ENCODE measurements around the gene RASAL2. TPM values are rescaled to one million over a fixed set of nuclear protein-coding genes. Genes with fewer than 3 reads are reported as not detected.

Gene RASAL2
- total and polyA plus RNA-seq, 11 donors, result 6.2 to 112 (median 39.9) TPM

DNA sequence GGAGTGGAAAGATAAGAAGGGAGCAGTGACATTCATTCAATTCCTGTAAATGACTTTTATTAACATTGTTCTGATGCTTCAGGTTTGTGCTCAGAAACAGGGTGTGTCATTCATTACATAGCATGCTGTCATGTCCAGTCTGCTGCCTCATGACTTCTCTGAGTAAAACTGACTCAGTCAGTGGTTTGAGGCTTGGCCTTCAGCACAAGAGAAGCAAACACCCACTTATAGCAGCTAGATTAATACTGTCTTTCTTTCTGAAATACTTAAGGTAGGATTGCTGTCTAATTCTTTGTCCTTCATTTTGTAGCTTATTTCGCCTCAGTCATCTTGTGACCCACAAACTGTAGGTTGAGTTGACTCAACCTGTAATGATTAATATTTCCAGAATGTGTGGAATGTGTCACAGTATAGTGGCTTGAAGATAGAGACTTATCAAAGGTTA lies 32.9 kb downstream of the RASAL2 start:
- WGBS, 4 donors, result 83 to 97% (median 88%) methylated on average over 1 of the region's 1 CpG
- no peak for TF ChIP-seq POLR2A (IDR thresholded peaks at IDR 0.05)
- TF ChIP-seq, protein P1, sequence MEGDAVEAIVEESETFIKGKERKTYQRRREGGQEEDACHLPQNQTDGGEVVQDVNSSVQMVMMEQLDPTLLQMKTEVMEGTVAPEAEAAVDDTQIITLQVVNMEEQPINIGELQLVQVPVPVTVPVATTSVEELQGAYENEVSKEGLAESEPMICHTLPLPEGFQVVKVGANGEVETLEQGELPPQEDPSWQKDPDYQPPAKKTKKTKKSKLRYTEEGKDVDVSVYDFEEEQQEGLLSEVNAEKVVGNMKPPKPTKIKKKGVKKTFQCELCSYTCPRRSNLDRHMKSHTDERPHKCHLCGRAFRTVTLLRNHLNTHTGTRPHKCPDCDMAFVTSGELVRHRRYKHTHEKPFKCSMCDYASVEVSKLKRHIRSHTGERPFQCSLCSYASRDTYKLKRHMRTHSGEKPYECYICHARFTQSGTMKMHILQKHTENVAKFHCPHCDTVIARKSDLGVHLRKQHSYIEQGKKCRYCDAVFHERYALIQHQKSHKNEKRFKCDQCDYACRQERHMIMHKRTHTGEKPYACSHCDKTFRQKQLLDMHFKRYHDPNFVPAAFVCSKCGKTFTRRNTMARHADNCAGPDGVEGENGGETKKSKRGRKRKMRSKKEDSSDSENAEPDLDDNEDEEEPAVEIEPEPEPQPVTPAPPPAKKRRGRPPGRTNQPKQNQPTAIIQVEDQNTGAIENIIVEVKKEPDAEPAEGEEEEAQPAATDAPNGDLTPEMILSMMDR (IDR thresholded peaks at IDR 0.05), result no peak
- ATAC-seq, result peak; percentile 50 to 93 (median 76)
- H3K27ac ChIP-seq, result peak overlapping the region in 4 of 12 donors; percentile 2 to 76 (median 26)
- intact Hi-C loops (cut with DNase I), result no loop called here
- H3K9me3 ChIP-seq, result no peaks in the 10 kb centered on the region
- no peak for DNase-seq
- H3K36me3 ChIP-seq, result no peaks in the 10 kb centered on the region
- H3K4me1 ChIP-seq, result peaks cover 0 to 63% (median 28%) of the 10 kb centered on the region in 12 donors
- H3K27me3 ChIP-seq, result no peaks in the 10 kb centered on the region
- H3K4me3 ChIP-seq, result no peak overlapping the region

DNA sequence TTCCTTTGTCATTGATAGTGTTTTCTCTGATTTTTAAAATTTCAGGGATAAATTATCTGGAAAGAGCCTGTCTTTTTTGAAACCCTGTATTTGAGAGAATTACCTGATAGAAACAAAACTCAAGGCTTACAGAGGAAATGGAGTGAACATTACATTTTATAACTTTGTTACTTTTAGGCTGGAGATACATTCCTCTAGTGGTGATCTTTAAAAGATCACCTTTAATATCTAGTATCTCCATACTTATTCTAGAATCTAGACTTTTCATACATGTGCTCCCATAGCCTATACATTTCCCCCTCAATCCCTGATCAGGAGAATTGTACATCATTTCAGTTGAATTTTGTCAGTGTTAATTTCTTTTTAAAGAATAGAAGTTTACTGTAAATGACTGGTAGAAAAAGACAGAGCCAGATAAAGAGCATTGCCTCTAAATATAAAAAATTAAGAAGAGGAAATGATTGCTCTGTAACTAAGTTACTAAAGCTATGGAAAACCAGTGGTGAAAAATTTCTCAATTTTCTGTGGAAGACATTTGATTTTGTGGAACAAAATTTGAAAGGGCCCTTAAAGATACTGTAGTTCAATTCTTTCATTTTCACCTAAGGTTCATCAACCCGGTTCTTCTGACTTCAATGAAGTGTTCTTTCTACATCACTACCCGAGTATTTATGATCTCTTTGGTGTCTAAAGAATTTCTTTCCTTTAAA lies 33.7 kb downstream of the RASAL2 start:
- no peak for ATAC-seq
- H3K27me3 ChIP-seq, result no peaks in the 10 kb centered on the region
- no peaks in the 10 kb centered on the region for H3K36me3 ChIP-seq
- DNase-seq, result no peak
- H3K27ac ChIP-seq, result peak overlapping the region in 3 of 12 donors; percentile 14 to 76 (median 37)
- H3K9me3 ChIP-seq, result no peaks in the 10 kb centered on the region
- intact Hi-C loops (cut with DNase I), result no loop called here
- H3K4me3 ChIP-seq, result no peak overlapping the region
- 89 to 93% (median 92%) methylated on average over 2 of the region's 2 CpGs for WGBS, 4 donors
- H3K4me1 ChIP-seq, result peaks cover 0 to 55% (median 20%) of the 10 kb centered on the region in 12 donors
- TF ChIP-seq, protein P1 (IDR thresholded peaks at IDR 0.05), result peak in 1 of 12 donors; percentile 4
- no peak for TF ChIP-seq POLR2A (IDR thresholded peaks at IDR 0.05)

DNA sequence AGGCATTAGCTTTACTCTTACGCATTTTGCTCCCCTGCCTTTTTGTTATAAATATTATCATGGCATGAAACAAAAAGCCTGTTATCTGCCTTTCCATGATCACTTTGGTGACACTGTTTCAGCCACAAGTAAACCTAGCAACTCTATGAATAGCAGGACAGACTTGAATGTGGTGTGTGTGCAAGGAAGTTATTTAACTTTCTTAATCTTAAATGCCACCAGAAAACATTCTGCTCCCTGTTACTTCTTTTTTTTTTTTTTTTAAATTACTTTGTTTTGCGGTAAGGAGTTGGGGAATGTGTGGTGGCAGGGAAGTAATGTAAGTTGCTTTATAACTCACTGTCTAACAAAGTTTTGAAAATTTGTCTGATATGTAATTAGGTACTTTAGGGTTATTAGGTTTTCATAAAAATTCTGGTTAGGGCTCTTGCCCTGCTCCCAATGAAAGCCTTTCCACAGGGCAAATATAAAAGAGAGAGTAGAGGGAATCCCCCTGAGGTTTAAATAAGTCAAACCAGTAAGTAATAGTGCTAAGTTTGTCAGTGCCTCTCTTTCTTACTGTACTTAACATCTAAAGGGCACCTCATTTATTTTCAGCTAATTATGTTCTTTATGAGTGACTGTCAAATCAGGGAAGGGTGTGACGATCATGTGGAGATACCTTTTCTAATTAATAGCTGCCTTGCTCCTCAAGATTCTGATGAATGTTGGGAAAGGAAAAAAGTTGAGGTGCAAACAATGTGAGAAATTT lies 39.5 kb downstream of the RASAL2 start:
- intact Hi-C loops (cut with DNase I), result loop anchor here in 3 of 10 donors (5.0 to 10.0 kb wide), 3 partner anchors 36 to 101 kb away; no protein-coding TSS in a partner anchor
- H3K27me3 ChIP-seq, result no peaks in the 10 kb centered on the region
- DNase-seq (no peak), ATAC-seq (no peak)
- no peaks in the 10 kb centered on the region for H3K36me3 ChIP-seq
- no peaks in the 10 kb centered on the region for H3K9me3 ChIP-seq
- TF ChIP-seq POLR2A (IDR thresholded peaks at IDR 0.05), result no peak
- TF ChIP-seq, protein P1 (IDR thresholded peaks at IDR 0.05), result no peak
- WGBS, 4 donors, result 53 to 63% (median 60%) methylated on average over 3 of the region's 3 CpGs
- peak overlapping the region in 8 of 12 donors; percentile 6 to 80 (median 45) for H3K27ac ChIP-seq
- peaks cover 3 to 49% (median 30%) of the 10 kb centered on the region in 12 donors for H3K4me1 ChIP-seq
- no peak overlapping the region for H3K4me3 ChIP-seq

DNA sequence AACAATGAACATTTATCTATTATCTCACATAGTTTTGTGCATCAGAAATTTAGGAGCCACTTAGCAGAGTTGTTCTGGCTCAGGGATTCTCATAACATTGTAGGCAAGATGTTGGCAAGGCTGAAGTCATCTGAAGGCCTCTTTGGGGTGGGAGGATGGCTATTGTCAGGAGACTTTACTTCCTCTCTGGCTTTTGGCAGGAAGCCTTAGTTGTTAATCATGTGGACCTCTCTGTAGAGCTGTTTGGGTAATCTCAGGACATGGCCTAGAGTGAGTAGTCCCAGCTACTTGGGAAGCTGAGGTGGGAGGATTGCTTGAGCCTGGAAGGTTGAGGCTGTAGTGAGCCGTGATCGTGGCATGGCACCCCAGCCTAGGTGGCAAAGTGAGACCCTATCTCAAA lies 40.2 kb downstream of the RASAL2 start:
- intact Hi-C loops (cut with DNase I), result loop anchor here in 3 of 10 donors (5.0 to 10.0 kb wide), 3 partner anchors 37 to 102 kb away; no protein-coding TSS in a partner anchor
- H3K9me3 ChIP-seq, result no peaks in the 10 kb centered on the region
- peak; percentile 50 to 97 (median 94) for ATAC-seq
- TF ChIP-seq POLR2A (IDR thresholded peaks at IDR 0.05), result no peak
- TF ChIP-seq, protein P1 (IDR thresholded peaks at IDR 0.05), result no peak
- 23 to 54% (median 30%) methylated on average over 2 of the region's 2 CpGs for WGBS, 4 donors
- peaks cover 3 to 50% (median 31%) of the 10 kb centered on the region in 12 donors for H3K4me1 ChIP-seq
- H3K36me3 ChIP-seq, result no peaks in the 10 kb centered on the region
- H3K27me3 ChIP-seq, result no peaks in the 10 kb centered on the region
- DNase-seq, result peak in 3 of 5 donors; percentile 36 to 64 (median 56)
- no peak overlapping the region for H3K4me3 ChIP-seq
- peak overlapping the region in 8 of 12 donors; percentile 9 to 80 (median 45) for H3K27ac ChIP-seq
